HG03439 (cell line): Measurements from ENCODE around the gene KIZ.
A peak's percentile ranks its signal among the peaks of the same experiment; 100 is the strongest.

ENCODE experiments used
- ATAC-seq: cut with Tn5 transposase; IDR thresholded peaks from one replicate; pipeline ENCODE4 v1.9.1; 2021; ENCODE audit warnings: mild to moderate bottlenecking, moderate library complexity; ENCODE audit not compliant: unreplicated experiment

KIZ gene

DNA sequence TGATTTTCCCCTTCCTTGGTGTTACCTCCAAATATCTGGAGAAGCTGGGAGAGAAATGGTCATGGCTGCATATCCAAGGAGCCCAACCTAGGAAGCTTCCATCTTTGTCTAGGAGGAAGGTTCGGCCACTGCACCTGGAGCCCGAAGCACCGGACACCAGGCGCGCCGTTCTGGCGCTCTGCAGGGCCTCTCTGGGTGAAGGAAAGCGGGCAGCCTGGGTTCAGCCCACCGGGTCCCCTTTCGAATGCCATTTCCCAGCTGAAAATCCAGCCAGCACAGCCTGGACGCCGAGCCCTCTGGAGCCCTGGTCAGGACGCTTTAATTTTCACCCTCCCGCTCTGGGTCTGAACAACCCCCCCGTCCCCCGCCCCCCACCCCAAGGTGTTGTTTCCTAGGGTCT lies 21.0 kb upstream of the KIZ start:
- ATAC-seq, result no peak

- ATAC-seq, result no peak
Observed at GRCh38 chr20:21105429-21106170, 20.3 kb upstream of the KIZ start.

- no peak for ATAC-seq
Observed at GRCh38 chr20:21106171-21107017, 19.5 kb upstream of the KIZ start, which contains the start of gene LINC00237. Gene LINC00237 (minus strand): TSS chr20:21106358.

- no peak for ATAC-seq
Observed at GRCh38 chr20:21109144-21109543, 16.7 kb upstream of the KIZ start.

DNA sequence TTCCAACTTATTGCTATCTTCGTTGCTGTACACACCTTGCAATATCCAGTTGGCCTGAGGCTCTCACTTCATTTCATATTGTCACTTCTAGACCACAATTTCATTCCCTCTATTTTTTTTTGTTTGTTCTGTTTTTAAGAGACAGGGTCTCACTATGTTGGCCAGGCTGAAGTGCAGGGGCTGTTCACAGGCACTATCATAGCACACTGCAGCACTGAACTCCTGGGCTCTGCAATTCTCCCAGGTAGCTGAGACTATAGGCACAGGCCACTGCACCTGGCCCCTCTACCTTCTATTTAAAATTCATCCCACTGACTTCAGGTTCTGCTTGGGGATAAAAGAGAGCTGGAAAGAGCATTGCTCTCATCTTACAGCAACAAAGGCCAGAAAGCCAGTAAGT lies 15.1 kb upstream of the KIZ start:
- no peak for ATAC-seq

DNA sequence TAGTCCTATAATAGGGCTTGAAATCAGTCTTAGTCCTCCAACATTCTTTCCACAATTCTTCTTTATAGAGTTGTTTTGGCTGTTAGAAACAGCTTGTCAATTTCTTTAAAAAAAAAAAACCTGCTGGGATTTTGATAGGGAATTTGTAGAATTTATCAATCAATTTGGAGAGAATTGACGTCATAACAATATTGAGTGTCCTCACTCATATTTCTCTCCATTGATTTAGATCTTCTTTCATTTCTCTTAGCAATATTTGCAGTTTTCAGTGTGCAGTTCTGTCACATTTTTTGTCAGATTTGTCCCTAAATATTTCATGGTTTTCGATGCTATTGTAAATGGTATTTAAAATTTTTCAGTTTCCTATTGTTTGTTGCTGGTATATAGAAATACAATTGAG lies 14.5 kb upstream of the KIZ start:
- ATAC-seq, result no peak

- no peak for ATAC-seq
Observed at GRCh38 chr20:21113697-21114096, 12.2 kb upstream of the KIZ start.

- ATAC-seq, result no peak
Observed at GRCh38 chr20:21114584-21114983, 11.3 kb upstream of the KIZ start.

GRCh38 chr20:21117521-21117920 lies 8.4 kb upstream of the KIZ start:
- no peak for ATAC-seq

DNA sequence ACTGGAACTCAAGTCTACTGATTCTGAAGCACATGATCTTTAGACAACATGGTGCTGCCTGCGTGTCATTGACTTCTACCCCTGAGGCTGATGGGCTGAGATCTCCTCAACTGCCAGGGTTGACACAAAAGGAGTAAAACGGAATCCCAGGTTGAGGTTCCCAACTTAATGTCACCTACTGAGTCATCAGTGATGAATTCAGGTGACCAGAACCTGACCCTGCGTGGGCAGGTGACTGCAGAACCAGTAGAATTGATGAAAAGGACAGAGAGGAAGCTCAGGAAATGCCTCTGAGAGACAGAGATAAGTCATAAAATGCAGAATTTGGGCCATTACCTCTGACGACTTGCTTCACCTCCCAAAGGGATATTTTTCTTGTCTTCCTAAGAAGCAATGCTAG lies 7.7 kb upstream of the KIZ start:
- no peak for ATAC-seq

GRCh38 chr20:21118782-21119181 lies 7.1 kb upstream of the KIZ start:
- ATAC-seq, result no peak

GRCh38 chr20:21124190-21124589 lies 1.7 kb upstream of the KIZ start:
- no peak for ATAC-seq

DNA sequence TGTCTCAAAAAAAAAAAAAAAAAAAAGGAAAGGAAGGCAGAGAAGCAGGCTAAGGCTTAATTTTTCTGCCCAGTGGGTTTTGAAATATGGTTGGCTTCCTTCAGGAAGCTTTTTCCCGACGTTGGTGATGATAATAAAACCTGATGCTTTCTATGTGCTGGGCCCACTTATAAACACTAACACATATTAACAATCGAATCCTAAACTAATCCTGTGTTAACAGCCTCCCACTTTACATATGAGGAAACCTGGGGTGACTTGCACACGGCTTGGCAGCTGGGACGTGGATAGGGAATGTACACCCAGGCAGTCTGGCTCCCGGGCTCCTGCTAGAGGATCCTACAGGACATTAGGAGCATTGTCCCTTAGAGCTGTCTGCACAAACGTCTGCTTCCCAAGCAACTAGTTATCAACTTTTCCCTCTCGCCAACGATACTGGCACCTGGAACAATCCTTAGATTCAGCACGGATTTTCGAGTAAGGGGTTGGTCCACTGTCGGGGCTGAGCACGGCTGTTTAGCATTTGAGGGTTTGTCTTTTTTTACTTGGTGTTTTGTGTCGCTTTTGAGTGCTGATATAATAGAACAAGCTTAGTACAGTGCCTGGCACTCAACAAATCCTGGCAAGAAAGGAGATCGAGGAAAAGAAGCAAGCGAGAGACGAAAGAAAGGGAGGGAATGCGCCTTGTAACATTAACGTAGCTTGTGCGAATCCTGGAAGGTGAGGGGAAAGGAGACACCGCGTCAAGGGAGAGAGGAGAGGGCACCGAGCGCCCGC lies 622 bp upstream of the KIZ start:
- ATAC-seq, result peak; percentile 21

GRCh38 chr20:21126581-21126870 lies 644 bp downstream of the KIZ start:
- no peak for ATAC-seq

- no peak for ATAC-seq
Observed at GRCh38 chr20:21127201-21127981, 1.5 kb downstream of the KIZ start.

DNA sequence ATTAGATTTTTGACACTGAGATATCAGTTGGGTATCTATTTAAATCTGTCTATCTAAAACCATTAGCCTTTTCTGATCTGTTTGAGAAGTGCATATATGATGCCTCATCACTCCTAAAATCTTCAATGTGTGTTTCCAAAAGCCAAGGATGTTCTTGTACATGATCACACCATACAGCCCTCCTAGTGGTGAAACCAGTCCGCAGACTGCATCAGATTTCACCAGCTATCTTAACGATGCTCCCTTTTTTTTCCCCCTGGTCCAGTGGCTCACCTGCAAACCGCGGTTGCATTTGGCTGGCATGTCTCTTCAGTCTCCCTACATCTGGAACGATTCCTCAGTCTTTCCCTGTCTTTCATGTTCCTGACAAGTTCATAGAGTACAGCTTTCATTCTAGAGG lies 4.0 kb downstream of the KIZ start:
- no peak for ATAC-seq

GRCh38 chr20:21133404-21133803 lies 7.5 kb downstream of the KIZ start:
- ATAC-seq, result no peak

GRCh38 chr20:21133917-21134622 lies 8.2 kb downstream of the KIZ start:
- ATAC-seq, result no peak

DNA sequence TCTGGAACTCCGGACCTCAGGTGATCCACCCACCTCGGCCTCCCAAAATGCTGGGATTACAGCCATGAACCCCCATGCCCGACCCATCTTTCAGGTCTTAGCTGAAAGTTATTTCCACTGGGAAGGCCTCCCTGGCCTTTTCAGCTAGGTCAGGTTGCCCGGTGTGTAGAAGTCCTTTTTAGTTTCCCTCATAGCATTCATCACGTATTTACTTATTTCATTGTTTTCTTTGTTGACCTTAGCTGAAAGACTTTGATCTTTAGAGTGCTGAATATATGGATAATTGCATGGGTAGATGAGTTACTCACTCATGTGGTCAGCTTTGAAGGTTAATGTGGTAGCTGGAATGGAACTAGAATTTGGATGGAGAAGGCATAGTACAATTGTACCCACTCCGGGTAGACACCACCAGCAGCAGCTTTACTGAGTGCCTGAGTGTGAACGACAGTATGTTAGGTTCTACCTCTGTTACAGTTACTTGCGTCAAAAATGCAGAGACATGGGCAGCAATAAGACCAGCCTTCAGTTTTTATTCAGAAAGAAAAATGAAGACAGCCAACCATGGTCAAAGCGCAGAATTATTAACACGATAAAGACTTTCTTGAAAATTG lies 9.1 kb downstream of the KIZ start:
- no peak for ATAC-seq
